MM.1S (cell line): Measurements from ENCODE around the gene FGF11.

Source experiments
- EZH2 ChIP-seq: fragments of 300-600 bp; sonication (generic); optimal IDR thresholded peaks from 2 replicates; pipeline ENCODE3; 2017; ENCODE audit warnings: low read depth, mild to moderate bottlenecking, antibody characterized with exemption, low read length, mixed read lengths
- EZH2phosphoT487 ChIP-seq: fragments of 300-600 bp; sonication (generic); IDR thresholded peaks from 2 replicates; pipeline ENCODE4 v1.6.1; 2018; ENCODE audit warnings: antibody characterized with exemption, low read length
- TF ChIP-seq, protein P1 (sequence below): fragments of 300-600 bp; sonication (generic); IDR thresholded peaks from 2 replicates; pipeline ENCODE4 v1.5.1; 2016; ENCODE audit warnings: antibody characterized with exemption, low read length, mixed read lengths

DNA sequence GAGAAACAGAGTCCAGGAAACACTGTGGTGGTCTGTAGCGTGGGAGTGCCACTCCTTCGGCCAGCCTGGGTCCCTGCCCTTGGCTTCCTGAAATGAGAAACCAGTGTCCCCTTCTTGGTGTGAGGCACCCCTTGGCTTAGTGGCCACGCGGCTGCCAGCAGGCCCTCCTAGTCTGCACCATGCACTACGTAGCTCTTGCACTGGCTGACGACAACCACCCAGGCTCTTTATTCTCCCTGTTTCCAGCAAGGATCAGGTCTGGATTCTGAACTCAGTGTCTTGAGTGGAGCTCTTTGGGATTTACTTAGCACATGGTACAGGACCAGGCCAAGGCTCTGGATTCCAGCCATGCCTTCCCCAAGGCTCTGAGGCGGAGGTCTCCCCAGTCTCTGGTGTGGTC, 11.8 kb upstream of the FGF11 start:
- TF ChIP-seq, protein P1, sequence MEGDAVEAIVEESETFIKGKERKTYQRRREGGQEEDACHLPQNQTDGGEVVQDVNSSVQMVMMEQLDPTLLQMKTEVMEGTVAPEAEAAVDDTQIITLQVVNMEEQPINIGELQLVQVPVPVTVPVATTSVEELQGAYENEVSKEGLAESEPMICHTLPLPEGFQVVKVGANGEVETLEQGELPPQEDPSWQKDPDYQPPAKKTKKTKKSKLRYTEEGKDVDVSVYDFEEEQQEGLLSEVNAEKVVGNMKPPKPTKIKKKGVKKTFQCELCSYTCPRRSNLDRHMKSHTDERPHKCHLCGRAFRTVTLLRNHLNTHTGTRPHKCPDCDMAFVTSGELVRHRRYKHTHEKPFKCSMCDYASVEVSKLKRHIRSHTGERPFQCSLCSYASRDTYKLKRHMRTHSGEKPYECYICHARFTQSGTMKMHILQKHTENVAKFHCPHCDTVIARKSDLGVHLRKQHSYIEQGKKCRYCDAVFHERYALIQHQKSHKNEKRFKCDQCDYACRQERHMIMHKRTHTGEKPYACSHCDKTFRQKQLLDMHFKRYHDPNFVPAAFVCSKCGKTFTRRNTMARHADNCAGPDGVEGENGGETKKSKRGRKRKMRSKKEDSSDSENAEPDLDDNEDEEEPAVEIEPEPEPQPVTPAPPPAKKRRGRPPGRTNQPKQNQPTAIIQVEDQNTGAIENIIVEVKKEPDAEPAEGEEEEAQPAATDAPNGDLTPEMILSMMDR = no peak
- TF ChIP-seq EZH2 (no peak), EZH2phosphoT487 (no peak)
